HAP-1 (cell line): ENCODE measurements around the gene RNF25.

Experiments used
- DNase-seq, 2 experiments: peaks; one replicate each; pipeline ENCODE4 v3.0.0-alpha.2; 2016 to 2020; ENCODE audit warnings: low spot score in 2 of 2
- H3K27me3 ChIP-seq: fragments of 250-450 bp; sonication (Bioruptor Pico); 2 replicates; pipeline ENCODE4 v1.5.1; 2020; ENCODE audit warnings: low read depth, mild to moderate bottlenecking, moderate library complexity
- H3K36me3 ChIP-seq: fragments of 250-450 bp; sonication (Bioruptor Pico); replicated peaks from 2 replicates; pipeline ENCODE4 v1.5.1; 2020; ENCODE audit warnings: mild to moderate bottlenecking
- H3K4me1 ChIP-seq: fragments of 250-450 bp; sonication (Bioruptor Pico); 2 replicates; pipeline ENCODE4 v1.5.1; 2020; ENCODE audit warnings: mild to moderate bottlenecking
- H3K4me3 ChIP-seq: fragments of 250-450 bp; sonication (Bioruptor Pico); 2 replicates; pipeline ENCODE4 v1.5.1; 2020; ENCODE audit warnings: mild to moderate bottlenecking, moderate library complexity
- H3K9me3 ChIP-seq: fragments of 250-450 bp; sonication (Bioruptor Pico); 2 replicates; pipeline ENCODE4 v1.5.1; 2020; ENCODE audit warnings: mild to moderate bottlenecking, moderate library complexity
- in situ Hi-C: fragments of 300-500 bp; cut with MboI; formaldehyde crosslinking; loops from 3 replicates; pipeline ENCODE4 v1.14.3; 2020; ENCODE audit warnings: low sequenced_read_pairs, inconsistent platforms, mixed read lengths

RNF25 gene

GRCh38 chr2:218659258-218659987 is 12.4 kb downstream of the RNF25 start, which contains the start of the genes BCS1L and ZNF142:
Gene BCS1L, plus strand, starts transcription at chr2:218659683. Its CDS starts 1,305 bp downstream, at chr2:218660988.
Gene ZNF142, minus strand, starts transcription at chr2:218659623. Its CDS starts 3,194 bp downstream, at chr2:218656429.
- H3K27me3 ChIP-seq = no peaks in the 10 kb centered on the region
- H3K4me1 ChIP-seq = no peaks in the 10 kb centered on the region; the same call in 1 of the 2 replicates
- in situ Hi-C loops = loop anchor here (25.0 kb wide), 1 partner anchor 372 kb away; the partner anchor contains the start of gene TMBIM1
- H3K36me3 ChIP-seq = peaks cover 62% of the 10 kb centered on the region
- DNase-seq = peak; percentile 92 to 96
- peak within 1 kb of the TSS; percentile 90 for H3K4me3 ChIP-seq
- H3K9me3 ChIP-seq = no peaks in the 10 kb centered on the region

- Histone ChIP-seq H3K4me3 (peak overlapping the region; percentile 90), H3K36me3 (peaks cover 56% of the 10 kb centered on the region), H3K4me1 (no peaks in the 10 kb centered on the region; the same call in 1 of the 2 replicates), H3K27me3 (no peaks in the 10 kb centered on the region), H3K9me3 (no peaks in the 10 kb centered on the region)
- in situ Hi-C loops = loop anchor here (25.0 kb wide), 1 partner anchor 371 kb away; the partner anchor contains the start of gene TMBIM1
- DNase-seq = peak; percentile 72 to 75
Observed at GRCh38 chr2:218658671-218659257, 13.0 kb downstream of the RNF25 start.

- DNase-seq = no peak
- no peak overlapping the region for H3K4me3 ChIP-seq
- H3K4me1 ChIP-seq = no peaks in the 10 kb centered on the region; the same call in 1 of the 2 replicates
- in situ Hi-C loops = loop anchor here (25.0 kb wide), 1 partner anchor 368 kb away; the partner anchor contains the start of gene TMBIM1
- no peaks in the 10 kb centered on the region for H3K9me3 ChIP-seq
- H3K36me3 ChIP-seq = peaks cover 51% of the 10 kb centered on the region
- H3K27me3 ChIP-seq = no peaks in the 10 kb centered on the region
Observed at GRCh38 chr2:218655751-218656150, 16.1 kb downstream of the RNF25 start.

- Histone ChIP-seq H3K27me3 (no peaks in the 10 kb centered on the region), H3K36me3 (peaks cover 87% of the 10 kb centered on the region), H3K4me1 (no peaks in the 10 kb centered on the region), H3K9me3 (no peaks in the 10 kb centered on the region), H3K4me3 (no peak overlapping the region)
- no peak for DNase-seq
- in situ Hi-C loops = loop anchor here (10.0 kb wide), 1 partner anchor 244 kb away; no protein-coding TSS in a partner anchor
Observed at GRCh38 chr2:218648787-218649100, 23.1 kb downstream of the RNF25 start.

GRCh38 chr2:218648088-218648786 is 23.6 kb downstream of the RNF25 start:
- DNase-seq = peak in 1 of 2 experiments; percentile 69
- H3K4me1 ChIP-seq = no peaks in the 10 kb centered on the region
- no peaks in the 10 kb centered on the region for H3K27me3 ChIP-seq
- in situ Hi-C loops = loop anchor here (10.0 kb wide), 1 partner anchor 243 kb away; no protein-coding TSS in a partner anchor
- H3K36me3 ChIP-seq = peaks cover 92% of the 10 kb centered on the region
- no peaks in the 10 kb centered on the region for H3K9me3 ChIP-seq
- H3K4me3 ChIP-seq = no peak overlapping the region

- no peaks in the 10 kb centered on the region for H3K9me3 ChIP-seq
- H3K36me3 ChIP-seq = peaks cover 89% of the 10 kb centered on the region
- no peaks in the 10 kb centered on the region for H3K4me1 ChIP-seq
- in situ Hi-C loops = loop anchor here (10.0 kb wide), 1 partner anchor 240 kb away; no protein-coding TSS in a partner anchor
- DNase-seq = no peak
- no peak overlapping the region for H3K4me3 ChIP-seq
- no peaks in the 10 kb centered on the region for H3K27me3 ChIP-seq
Observed at GRCh38 chr2:218645126-218645525, 26.7 kb downstream of the RNF25 start.

- Histone ChIP-seq H3K36me3 (peaks cover 88% of the 10 kb centered on the region), H3K4me3 (no peak overlapping the region), H3K9me3 (no peaks in the 10 kb centered on the region), H3K27me3 (no peaks in the 10 kb centered on the region), H3K4me1 (no peaks in the 10 kb centered on the region)
- in situ Hi-C loops = loop anchor here (10.0 kb wide), 1 partner anchor 240 kb away; no protein-coding TSS in a partner anchor
- no peak for DNase-seq
Observed at GRCh38 chr2:218644721-218645120, 27.1 kb downstream of the RNF25 start.

- Histone ChIP-seq H3K36me3 (peaks cover 85% of the 10 kb centered on the region), H3K4me1 (no peaks in the 10 kb centered on the region), H3K4me3 (no peak overlapping the region), H3K9me3 (no peaks in the 10 kb centered on the region), H3K27me3 (no peaks in the 10 kb centered on the region)
- no peak for DNase-seq
- in situ Hi-C loops = loop anchor here (10.0 kb wide), 1 partner anchor 239 kb away; no protein-coding TSS in a partner anchor
Observed at GRCh38 chr2:218643751-218644310, 28.0 kb downstream of the RNF25 start.

GRCh38 chr2:218642786-218643185 is 29.0 kb downstream of the RNF25 start:
- DNase-seq = no peak
- Histone ChIP-seq H3K9me3 (no peaks in the 10 kb centered on the region), H3K4me1 (no peaks in the 10 kb centered on the region), H3K36me3 (peaks cover 85% of the 10 kb centered on the region), H3K27me3 (no peaks in the 10 kb centered on the region), H3K4me3 (no peak overlapping the region)
- in situ Hi-C loops = loop anchor here (10.0 kb wide), 1 partner anchor 238 kb away; no protein-coding TSS in a partner anchor

- no peak for DNase-seq
- H3K36me3 ChIP-seq = peaks cover 86% of the 10 kb centered on the region
- no peak overlapping the region for H3K4me3 ChIP-seq
- in situ Hi-C loops = loop anchor here (10.0 kb wide), 1 partner anchor 237 kb away; no protein-coding TSS in a partner anchor
- H3K9me3 ChIP-seq = no peaks in the 10 kb centered on the region
- H3K27me3 ChIP-seq = no peaks in the 10 kb centered on the region
- H3K4me1 ChIP-seq = no peaks in the 10 kb centered on the region
Observed at GRCh38 chr2:218642121-218642656, 29.6 kb downstream of the RNF25 start.

GRCh38 chr2:218638372-218638771 is 33.4 kb downstream of the RNF25 start:
- Histone ChIP-seq H3K36me3 (peaks cover 77% of the 10 kb centered on the region), H3K27me3 (no peaks in the 10 kb centered on the region)
- in situ Hi-C loops = no loop called here

GRCh38 chr2:218635719-218636118 is 36.1 kb downstream of the RNF25 start:
- in situ Hi-C loops = no loop called here
- no peak overlapping the region for H3K4me3 ChIP-seq
- no peaks in the 10 kb centered on the region for H3K27me3 ChIP-seq
- DNase-seq = no peak
- peaks cover 57% of the 10 kb centered on the region for H3K36me3 ChIP-seq
- peaks cover 9% of the 10 kb centered on the region for H3K4me1 ChIP-seq
- no peaks in the 10 kb centered on the region for H3K9me3 ChIP-seq

More at GRCh38 chr2:218638372-218638771, 33.4 kb downstream of the RNF25 start:
- Histone ChIP-seq H3K4me1 (no peaks in the 10 kb centered on the region), H3K9me3 (no peaks in the 10 kb centered on the region), H3K4me3 (no peak overlapping the region)
- no peak for DNase-seq

GRCh38 chr2:218631837-218632236 is 40.0 kb downstream of the RNF25 start:
- Histone ChIP-seq H3K9me3 (no peaks in the 10 kb centered on the region), H3K27me3 (peaks cover 8% of the 10 kb centered on the region; the same call in 1 of the 2 replicates), H3K36me3 (peaks cover 23% of the 10 kb centered on the region), H3K4me1 (peaks cover 9% of the 10 kb centered on the region), H3K4me3 (no peak overlapping the region)
- peak; percentile 55 to 60 for DNase-seq
- in situ Hi-C loops = no loop called here
